ENCODE measurements around the gene ZNF823. TPM values are rescaled to one million over a fixed set of nuclear protein-coding genes. Genes with fewer than 3 reads are reported as not detected.

ZNF823 gene
- polyA plus RNA-seq, 1 donor from 2014 or later = 2.5 TPM

DNA sequence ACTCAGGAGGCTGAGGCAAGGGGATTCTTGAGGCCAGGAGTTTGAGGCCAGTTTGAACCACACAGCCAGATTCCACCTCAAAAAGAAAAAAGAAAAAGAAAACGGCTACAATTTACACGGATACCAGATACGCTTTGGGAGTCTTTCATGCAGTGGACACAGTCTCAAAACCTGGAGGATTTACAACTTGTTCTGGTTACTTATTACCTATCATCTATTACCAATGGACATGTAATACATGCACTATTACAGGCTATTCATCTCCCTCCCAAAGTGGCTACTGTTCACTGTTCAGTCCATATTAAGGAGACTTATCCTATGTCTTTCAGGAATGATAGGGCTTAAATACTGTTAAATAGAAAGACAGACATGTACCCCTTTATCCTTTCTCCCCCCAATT is 33.3 kb downstream of the ZNF823 start:
- H3K36me3 Mint-ChIP-seq = no peaks in the 10 kb centered on the region

DNA sequence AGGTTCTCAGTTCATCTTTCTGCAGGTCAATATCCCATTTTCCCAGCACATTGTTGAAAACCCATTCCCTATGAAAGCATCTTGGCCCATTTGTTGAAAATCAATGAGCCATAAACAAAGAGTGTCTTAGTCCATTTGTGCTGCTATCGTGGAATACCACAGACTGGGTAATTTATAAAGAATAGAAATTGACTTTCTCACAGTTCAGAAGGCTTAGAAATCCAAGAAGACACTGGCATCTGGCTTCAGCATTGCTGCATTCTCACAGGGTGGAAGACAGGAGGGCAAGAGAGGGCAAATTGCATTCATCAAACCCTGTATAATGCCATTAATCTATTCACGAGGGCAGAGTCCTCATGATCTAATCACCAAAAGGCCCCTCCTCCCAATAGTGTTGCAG is 34.1 kb downstream of the ZNF823 start:
- Mint-ChIP-seq H3K9me3 (no peaks in the 10 kb centered on the region), H3K4me3 (no peak overlapping the region), H3K4me1 (peaks cover 1 to 4% (median 2%) of the 10 kb centered on the region in 3 donors)

More for the DNA sequence above, 33.3 kb downstream of the ZNF823 start:
- Mint-ChIP-seq H3K9me3 (no peaks in the 10 kb centered on the region), H3K27ac (no peak overlapping the region), H3K27me3 (no peaks in the 10 kb centered on the region), H3K4me1 (peaks cover 0 to 1% (median 0%) of the 10 kb centered on the region in 3 donors), H3K4me3 (no peak overlapping the region)

GRCh38 chr19:11699931-11700794 is 38.6 kb downstream of the ZNF823 start:
- Mint-ChIP-seq H3K27me3 (peaks cover 10% of the 10 kb centered on the region), H3K4me1 (peaks cover 0 to 4% (median 2%) of the 10 kb centered on the region in 3 donors), H3K36me3 (no peaks in the 10 kb centered on the region), H3K9me3 (no peaks in the 10 kb centered on the region), H3K4me3 (peak overlapping the region in 1 of 4 donors; percentile 16), H3K27ac (no peak overlapping the region)

More for the DNA sequence above, 34.1 kb downstream of the ZNF823 start:
- no peak overlapping the region for H3K27ac Mint-ChIP-seq
- H3K36me3 Mint-ChIP-seq = no peaks in the 10 kb centered on the region
- H3K27me3 Mint-ChIP-seq = peaks cover 3% of the 10 kb centered on the region

DNA sequence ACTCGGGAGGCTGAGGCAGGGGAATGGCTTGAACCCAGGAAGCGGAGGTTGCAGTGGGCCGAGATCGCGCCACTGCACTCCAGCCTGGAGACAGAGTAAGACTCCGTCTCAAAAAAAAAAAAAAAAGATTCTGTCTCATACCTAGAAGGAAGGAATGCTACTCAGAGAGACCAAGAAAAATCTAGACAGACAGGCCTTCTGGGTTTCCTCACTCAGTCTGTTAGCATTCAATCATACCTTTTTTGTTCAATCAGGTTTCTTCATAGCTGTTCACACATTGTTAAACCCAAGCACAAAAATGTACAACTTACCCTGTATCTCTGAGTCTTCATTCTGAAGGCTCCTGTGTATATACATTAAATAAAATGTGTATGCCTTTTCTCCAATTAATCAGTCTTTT is 40.5 kb downstream of the ZNF823 start:
- Mint-ChIP-seq H3K4me3 (no peak overlapping the region), H3K9me3 (peaks cover 0 to 3% (median 1%) of the 10 kb centered on the region in 3 donors), H3K27ac (no peak overlapping the region), H3K4me1 (peaks cover 6 to 12% (median 8%) of the 10 kb centered on the region in 3 donors), H3K36me3 (no peaks in the 10 kb centered on the region), H3K27me3 (peaks cover 24% of the 10 kb centered on the region)

GRCh38 chr19:11697284-11697855 is 41.4 kb downstream of the ZNF823 start:
- H3K4me3 Mint-ChIP-seq = no peak overlapping the region

DNA sequence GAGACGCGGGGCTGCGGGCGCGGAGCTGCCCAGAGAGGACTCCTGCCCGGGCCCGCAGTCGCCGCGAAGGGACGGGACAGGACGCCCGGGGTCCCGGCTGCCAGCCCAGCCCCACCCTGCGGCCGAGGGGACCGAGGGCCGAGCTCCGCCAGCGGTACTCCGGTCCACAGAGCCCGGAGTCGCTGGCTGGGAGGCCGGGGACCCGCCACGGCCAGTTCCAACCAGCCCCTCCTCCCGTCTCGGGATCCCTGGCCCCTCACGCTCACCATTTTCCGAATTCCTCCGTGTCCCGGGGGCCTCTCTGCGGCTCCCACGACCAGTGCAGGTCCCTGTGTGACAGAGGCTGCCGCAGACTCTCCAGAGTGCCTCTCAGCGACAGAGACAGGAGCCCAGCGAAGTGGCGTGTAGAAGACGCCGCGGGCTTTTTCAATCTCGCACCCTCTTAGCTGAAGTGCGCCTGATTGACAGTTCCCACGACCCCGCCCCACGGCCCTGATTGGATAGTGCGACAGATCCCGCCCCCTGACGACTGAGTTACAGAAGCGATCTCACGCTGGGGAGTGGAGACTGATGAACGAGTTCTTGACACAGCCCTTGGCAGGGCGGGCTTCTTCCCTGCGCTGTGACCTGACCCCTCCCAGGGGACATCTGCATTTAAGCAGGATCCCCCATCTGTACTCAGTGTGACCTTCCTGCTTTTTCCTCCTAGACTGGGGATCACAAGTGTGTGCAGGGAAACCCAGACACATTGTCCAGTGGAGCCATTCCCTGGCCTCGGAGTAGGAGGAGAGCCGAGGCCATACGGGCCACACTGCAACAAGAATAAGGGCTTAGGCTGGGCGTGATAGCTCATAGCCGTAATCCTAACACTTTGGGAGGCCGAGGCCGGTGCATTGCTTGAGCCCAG is 44.0 kb downstream of the ZNF823 start:
- Mint-ChIP-seq H3K36me3 (peaks cover 1% of the 10 kb centered on the region), H3K27ac (peak overlapping the region in 2 of 3 donors; percentile 33 to 90), H3K4me3 (peak overlapping the region; percentile 84 to 96 (median 88)), H3K4me1 (peaks cover 6 to 12% (median 10%) of the 10 kb centered on the region in 3 donors), H3K9me3 (peaks cover 1 to 3% (median 1%) of the 10 kb centered on the region in 3 donors), H3K27me3 (peaks cover 34% of the 10 kb centered on the region)

More at GRCh38 chr19:11697284-11697855, 41.4 kb downstream of the ZNF823 start:
- no peak overlapping the region for H3K27ac Mint-ChIP-seq
- peaks cover 0 to 3% (median 1%) of the 10 kb centered on the region in 3 donors for H3K9me3 Mint-ChIP-seq
- peaks cover 6 to 14% (median 12%) of the 10 kb centered on the region in 3 donors for H3K4me1 Mint-ChIP-seq
- H3K36me3 Mint-ChIP-seq = no peaks in the 10 kb centered on the region
- H3K27me3 Mint-ChIP-seq = peaks cover 24% of the 10 kb centered on the region

- Mint-ChIP-seq H3K4me1 (peaks cover 6 to 12% (median 10%) of the 10 kb centered on the region in 3 donors), H3K36me3 (peaks cover 1% of the 10 kb centered on the region), H3K27ac (no peak overlapping the region), H3K4me3 (peak overlapping the region; percentile 39 to 89 (median 70)), H3K9me3 (peaks cover 1 to 4% (median 3%) of the 10 kb centered on the region in 3 donors), H3K27me3 (peaks cover 34% of the 10 kb centered on the region)
Observed at GRCh38 chr19:11693505-11694499, 44.9 kb downstream of the ZNF823 start.

GRCh38 chr19:11692127-11692790 is 46.5 kb downstream of the ZNF823 start:
- H3K36me3 Mint-ChIP-seq = peaks cover 1% of the 10 kb centered on the region
- H3K27ac Mint-ChIP-seq = no peak overlapping the region
- peak overlapping the region in 1 of 4 donors; percentile 68 for H3K4me3 Mint-ChIP-seq
- peaks cover 34% of the 10 kb centered on the region for H3K27me3 Mint-ChIP-seq
- peaks cover 6 to 12% (median 10%) of the 10 kb centered on the region in 3 donors for H3K4me1 Mint-ChIP-seq
- H3K9me3 Mint-ChIP-seq = peaks cover 3 to 7% (median 4%) of the 10 kb centered on the region in 3 donors

- no peak overlapping the region for H3K4me3 Mint-ChIP-seq
- H3K4me1 Mint-ChIP-seq = peaks cover 0 to 3% (median 2%) of the 10 kb centered on the region in 3 donors
- H3K9me3 Mint-ChIP-seq = peaks cover 9 to 26% (median 24%) of the 10 kb centered on the region in 3 donors
- H3K27me3 Mint-ChIP-seq = peaks cover 3% of the 10 kb centered on the region
- H3K36me3 Mint-ChIP-seq = no peaks in the 10 kb centered on the region
- no peak overlapping the region for H3K27ac Mint-ChIP-seq
Observed at GRCh38 chr19:11685676-11686650, 52.8 kb downstream of the ZNF823 start.

DNA sequence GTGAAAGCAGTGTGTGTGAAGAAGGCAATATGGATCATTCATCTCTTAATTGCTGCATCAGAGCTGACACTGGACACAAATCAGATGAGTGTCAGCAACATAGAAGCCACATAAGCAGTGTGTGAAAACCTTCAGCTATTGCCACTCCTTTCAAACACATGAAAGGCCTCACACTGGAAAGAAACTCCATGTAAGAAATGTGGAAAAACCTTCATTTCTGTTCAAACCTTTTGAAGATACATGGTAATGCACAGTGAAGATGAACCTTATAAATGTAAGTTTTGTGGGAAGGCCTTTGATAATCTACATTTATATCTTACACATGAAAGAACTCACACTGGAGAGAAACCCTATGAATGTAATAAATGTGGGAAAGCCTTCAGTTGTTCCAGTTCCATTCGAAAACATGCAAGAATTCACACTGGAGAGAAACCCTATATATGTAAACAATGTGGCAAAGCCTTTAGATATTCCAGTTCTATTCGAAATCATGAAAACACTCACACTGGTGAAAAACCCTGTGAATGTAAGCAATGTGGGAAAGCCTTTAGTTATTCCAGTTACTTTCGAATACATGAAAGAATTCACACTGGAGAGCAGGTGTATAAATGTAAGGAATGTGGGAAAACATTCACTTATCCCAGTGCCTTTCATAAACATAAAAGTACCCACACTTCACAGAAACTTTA is 53.6 kb downstream of the ZNF823 start:
- peaks cover 9 to 32% (median 29%) of the 10 kb centered on the region in 3 donors for H3K9me3 Mint-ChIP-seq
- no peak overlapping the region for H3K4me3 Mint-ChIP-seq
- H3K27me3 Mint-ChIP-seq = peaks cover 1% of the 10 kb centered on the region
- peaks cover 0 to 3% (median 2%) of the 10 kb centered on the region in 3 donors for H3K4me1 Mint-ChIP-seq
- no peaks in the 10 kb centered on the region for H3K36me3 Mint-ChIP-seq
- H3K27ac Mint-ChIP-seq = no peak overlapping the region

- Mint-ChIP-seq H3K9me3 (peaks cover 7 to 29% (median 23%) of the 10 kb centered on the region in 3 donors), H3K4me3 (no peak overlapping the region)
Observed at GRCh38 chr19:11680689-11681302, 58.0 kb downstream of the ZNF823 start.

More at GRCh38 chr19:11680689-11681302, 58.0 kb downstream of the ZNF823 start:
- Mint-ChIP-seq H3K27ac (no peak overlapping the region), H3K27me3 (peaks cover 6% of the 10 kb centered on the region), H3K36me3 (peaks cover 1% of the 10 kb centered on the region), H3K4me1 (no peaks in the 10 kb centered on the region)

All from IgD-negative memory B cell (primary cell).